NCI-H1092 (cell line): ENCODE measurements around the gene ZBTB8B.

Experiments used
- DNase-seq: peaks from one replicate; lab custom pipeline; 2025; lab: John Stamatoyannopoulos, UW

ZBTB8B gene

DNA sequence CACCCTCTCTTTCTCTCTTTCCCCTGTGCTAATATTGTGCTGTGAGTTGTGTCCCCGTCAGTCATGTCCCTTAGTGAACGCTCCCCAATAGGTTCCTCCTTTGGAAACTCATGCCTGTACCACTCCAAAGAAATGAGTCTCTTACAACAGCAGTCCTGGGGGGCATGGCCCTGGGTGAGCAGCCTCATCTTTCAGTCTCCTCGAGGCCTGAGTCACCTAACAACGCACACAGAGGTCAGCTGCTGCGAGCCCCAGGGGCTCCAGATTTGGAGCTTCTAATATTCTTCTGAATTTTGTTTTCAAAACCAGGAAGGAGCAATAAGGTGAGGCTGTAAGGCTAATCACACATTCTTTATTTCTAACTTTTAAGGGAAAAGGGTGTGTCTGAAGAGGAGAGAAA is 43.9 kb downstream of the ZBTB8B start:
- no peak for DNase-seq

DNA sequence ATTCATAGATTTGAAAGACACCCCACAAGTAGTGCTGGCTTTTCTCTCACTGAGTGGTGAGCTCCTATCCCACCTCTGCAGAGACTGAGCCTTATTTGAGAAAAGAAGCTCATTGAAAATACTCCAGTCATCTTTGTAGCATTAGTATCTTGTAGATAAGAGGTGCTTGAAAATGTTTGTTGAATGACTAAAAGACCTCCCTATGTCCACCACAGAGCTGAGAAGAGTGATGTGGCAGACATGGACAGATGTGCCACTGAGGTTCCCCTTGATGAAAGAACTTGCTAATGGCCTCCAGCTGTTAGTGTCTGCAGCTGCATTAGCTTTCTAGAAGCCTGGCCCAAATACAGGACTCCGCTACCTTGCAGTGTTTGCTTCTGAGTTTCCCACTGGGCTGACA is 45.1 kb downstream of the ZBTB8B start:
- no peak for DNase-seq
